Measurements from ENCODE around the gene SFXN5. TPM values are rescaled to one million over a fixed set of nuclear protein-coding genes. Genes with fewer than 3 reads are reported as not detected.

SFXN5 gene
- polyA plus RNA-seq, 3 donors: 5.9 to 28.6 (median 9.5) TPM

GRCh38 chr2:72933207-72933606, 138.3 kb downstream of the SFXN5 start:
- Mint-ChIP-seq H3K27ac (no peak overlapping the region), H3K9me3 (no peaks in the 10 kb centered on the region), H3K4me3 (no peak overlapping the region), H3K4me1 (no peaks in the 10 kb centered on the region), H3K36me3 (no peaks in the 10 kb centered on the region), H3K27me3 (ENCODE audit: low read depth in 3 of 3) (peaks cover 12 to 22% (median 19%) of the 10 kb centered on the region in 3 donors)
- H3K4me1 ChIP-seq (ENCODE audit: control insufficient read depth in 1 of 2, insufficient read depth in 2 of 2, low read length in 2 of 2): no peaks in the 10 kb centered on the region
- no peaks in the 10 kb centered on the region for H3K36me3 ChIP-seq (replicated peaks in 1 of 2; ENCODE audit: control insufficient read depth in 1 of 2, insufficient read depth in 2 of 2, low read length in 2 of 2)
- WGBS (ENCODE audit: insufficient coverage): 100% methylated on average over 3 of the region's 5 CpGs
- intact Hi-C loops (cut with micrococcal nuclease): no loop called here
- H3K79me2 ChIP-seq (ENCODE audit: insufficient read depth, low read length): no peaks in the 10 kb centered on the region
- H3K27me3 ChIP-seq (ENCODE audit: control insufficient read depth in 2 of 2, insufficient read depth in 2 of 2, low read length in 2 of 2): peaks cover 22 to 34% of the 10 kb centered on the region in 2 donors
- TF ChIP-seq CTCF (IDR thresholded peaks at IDR 0.05): no peak
- H4K20me1 ChIP-seq (ENCODE audit: insufficient read depth, low read length): no peaks in the 10 kb centered on the region
- H3K27ac ChIP-seq (ENCODE audit: low read depth in 1 of 2, low read length in 2 of 2): no peak overlapping the region
- H3K4me2 ChIP-seq (replicated peaks; ENCODE audit: extremely low read depth, low read length, poor library complexity, severe bottlenecking): no peak overlapping the region
- H3K9ac ChIP-seq (ENCODE audit: insufficient read depth, low read length, poor library complexity, severe bottlenecking): no peak overlapping the region
- no peak overlapping the region for H2AFZ ChIP-seq (ENCODE audit: insufficient read depth, low read depth, low read length, poor library complexity, severe bottlenecking)
- no peaks in the 10 kb centered on the region for H3K9me3 ChIP-seq (replicated peaks in 1 of 2; ENCODE audit: control insufficient read depth in 1 of 2, insufficient read depth in 1 of 2, low read length in 2 of 2)
- H3K4me3 ChIP-seq (replicated peaks in 1 of 3; ENCODE audit: low read depth in 2 of 3, low read length in 3 of 3): no peak overlapping the region
- no peak for DNase-seq

- Mint-ChIP-seq H3K36me3 (no peaks in the 10 kb centered on the region), H3K4me3 (no peak overlapping the region), H3K4me1 (no peaks in the 10 kb centered on the region), H3K9me3 (no peaks in the 10 kb centered on the region), H3K27ac (no peak overlapping the region), H3K27me3 (ENCODE audit: low read depth in 3 of 3) (peaks cover 12 to 22% (median 19%) of the 10 kb centered on the region in 3 donors)
- no peak for TF ChIP-seq CTCF (IDR thresholded peaks at IDR 0.05)
- Histone ChIP-seq H3K36me3 (replicated peaks in 1 of 2; ENCODE audit: control insufficient read depth in 1 of 2, insufficient read depth in 2 of 2, low read length in 2 of 2) (no peaks in the 10 kb centered on the region), H4K20me1 (ENCODE audit: insufficient read depth, low read length) (no peaks in the 10 kb centered on the region), H3K79me2 (ENCODE audit: insufficient read depth, low read length) (no peaks in the 10 kb centered on the region), H3K9me3 (replicated peaks in 1 of 2; ENCODE audit: control insufficient read depth in 1 of 2, insufficient read depth in 1 of 2, low read length in 2 of 2) (no peaks in the 10 kb centered on the region), H3K27me3 (ENCODE audit: control insufficient read depth in 2 of 2, insufficient read depth in 2 of 2, low read length in 2 of 2) (peaks cover 24 to 38% of the 10 kb centered on the region in 2 donors), H3K4me2 (replicated peaks; ENCODE audit: extremely low read depth, low read length, poor library complexity, severe bottlenecking) (no peak overlapping the region), H3K4me1 (ENCODE audit: control insufficient read depth in 1 of 2, insufficient read depth in 2 of 2, low read length in 2 of 2) (no peaks in the 10 kb centered on the region), H3K27ac (ENCODE audit: low read depth in 1 of 2, low read length in 2 of 2) (no peak overlapping the region), H3K9ac (ENCODE audit: insufficient read depth, low read length, poor library complexity, severe bottlenecking) (no peak overlapping the region), H2AFZ (ENCODE audit: insufficient read depth, low read depth, low read length, poor library complexity, severe bottlenecking) (no peak overlapping the region), H3K4me3 (replicated peaks in 1 of 3; ENCODE audit: low read depth in 2 of 3, low read length in 3 of 3) (no peak overlapping the region)
- intact Hi-C loops (cut with micrococcal nuclease): no loop called here
- 100% methylated on average over 1 of the region's 4 CpGs for WGBS (ENCODE audit: insufficient coverage)
- no peak for DNase-seq
These were observed 138.7 kb downstream of the SFXN5 start for GRCh38 chr2:72932805-72933204.
